ENCODE measurements around the gene AAGAB.

DNA sequence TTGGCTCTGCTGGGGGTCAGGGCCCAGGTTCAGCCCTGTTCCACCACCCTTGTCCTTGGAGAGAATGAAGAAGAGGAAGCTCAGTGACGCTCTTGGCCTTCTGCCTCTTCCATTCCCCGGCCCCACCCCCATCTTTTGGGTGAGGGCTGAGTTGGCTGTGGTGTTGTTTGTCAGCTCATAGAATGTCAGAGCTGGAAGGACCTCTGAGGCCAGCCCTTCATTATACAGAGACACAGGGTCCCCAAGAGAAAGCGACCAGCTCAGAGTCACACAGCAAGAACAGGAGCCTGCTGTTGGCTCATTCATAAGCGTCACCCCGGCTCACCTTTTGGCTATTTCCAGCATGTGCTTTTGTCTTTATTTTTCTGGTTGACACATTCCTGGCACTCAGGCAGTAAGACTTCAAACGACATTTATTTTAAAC, 68.2 kb downstream of the AAGAB start:
- TF ChIP-seq, protein P1, sequence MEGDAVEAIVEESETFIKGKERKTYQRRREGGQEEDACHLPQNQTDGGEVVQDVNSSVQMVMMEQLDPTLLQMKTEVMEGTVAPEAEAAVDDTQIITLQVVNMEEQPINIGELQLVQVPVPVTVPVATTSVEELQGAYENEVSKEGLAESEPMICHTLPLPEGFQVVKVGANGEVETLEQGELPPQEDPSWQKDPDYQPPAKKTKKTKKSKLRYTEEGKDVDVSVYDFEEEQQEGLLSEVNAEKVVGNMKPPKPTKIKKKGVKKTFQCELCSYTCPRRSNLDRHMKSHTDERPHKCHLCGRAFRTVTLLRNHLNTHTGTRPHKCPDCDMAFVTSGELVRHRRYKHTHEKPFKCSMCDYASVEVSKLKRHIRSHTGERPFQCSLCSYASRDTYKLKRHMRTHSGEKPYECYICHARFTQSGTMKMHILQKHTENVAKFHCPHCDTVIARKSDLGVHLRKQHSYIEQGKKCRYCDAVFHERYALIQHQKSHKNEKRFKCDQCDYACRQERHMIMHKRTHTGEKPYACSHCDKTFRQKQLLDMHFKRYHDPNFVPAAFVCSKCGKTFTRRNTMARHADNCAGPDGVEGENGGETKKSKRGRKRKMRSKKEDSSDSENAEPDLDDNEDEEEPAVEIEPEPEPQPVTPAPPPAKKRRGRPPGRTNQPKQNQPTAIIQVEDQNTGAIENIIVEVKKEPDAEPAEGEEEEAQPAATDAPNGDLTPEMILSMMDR (IDR thresholded peaks at IDR 0.05): no peak
- TF ChIP-seq EZH2 (IDR thresholded peaks at IDR 0.05) (no peak), EZH2phosphoT487 (IDR thresholded peaks at IDR 0.05) (no peak)
